ENCODE measurements around the gene IMPA2. TPM values are rescaled to one million over a fixed set of nuclear protein-coding genes. Genes with fewer than 3 reads are reported as not detected.
"Not testable (repeated sequence)": the region's sequence is repeated elsewhere in the genome, so short reads cannot be mapped to it uniquely, and the experiment has no call there.

Gene IMPA2
- total RNA-seq, 1 experiment from 2014 or later, result 34.8 TPM

- H3K4me3 Mint-ChIP-seq (ENCODE audit: low read depth, unreplicated experiment), result no peak overlapping the region
- no peak for DNase-seq
- intact Hi-C loops (cut with micrococcal nuclease; ENCODE audit: unreplicated experiment), result no loop called here
- CTCF ChIA-PET, result interaction anchor here (1.2 kb wide), 1 partner anchor 95 kb away, joined by 3 read pairs; no protein-coding TSS in a partner anchor
- H3K9me3 Mint-ChIP-seq (ENCODE audit: low read depth, unreplicated experiment), result no peaks in the 10 kb centered on the region
- BruUV-seq (replicated peaks), result no TSS peak
- no peaks in the 10 kb centered on the region for H3K27me3 Mint-ChIP-seq (ENCODE audit: unreplicated experiment)
- H3K4me1 Mint-ChIP-seq (ENCODE audit: low read depth, unreplicated experiment), result peaks cover 8% of the 10 kb centered on the region
- peaks cover 9% of the 10 kb centered on the region for H3K36me3 Mint-ChIP-seq (ENCODE audit: insufficient read depth, unreplicated experiment)
- no peak overlapping the region for H3K27ac Mint-ChIP-seq (ENCODE audit: unreplicated experiment)
- no peak for TF ChIP-seq CTCF (IDR thresholded peaks at IDR 0.05; ENCODE audit: unreplicated experiment)
Observed at GRCh38 chr18:11943551-11943950, 37.8 kb upstream of the IMPA2 start.

GRCh38 chr18:11944252-11944651 is 37.1 kb upstream of the IMPA2 start:
- Mint-ChIP-seq H3K4me3 (ENCODE audit: low read depth, unreplicated experiment) (no peak overlapping the region), H3K9me3 (ENCODE audit: low read depth, unreplicated experiment) (no peaks in the 10 kb centered on the region), H3K27ac (ENCODE audit: unreplicated experiment) (no peak overlapping the region), H3K4me1 (ENCODE audit: low read depth, unreplicated experiment) (peaks cover 8% of the 10 kb centered on the region), H3K36me3 (ENCODE audit: insufficient read depth, unreplicated experiment) (peaks cover 9% of the 10 kb centered on the region), H3K27me3 (ENCODE audit: unreplicated experiment) (no peaks in the 10 kb centered on the region)
- CTCF ChIA-PET, result interaction anchor here (0.6 kb wide), 1 partner anchor 158 kb away, joined by 4 read pairs; no protein-coding TSS in a partner anchor
- no peak for DNase-seq
- no TSS peak for BruUV-seq (replicated peaks)
- no peak for TF ChIP-seq CTCF (IDR thresholded peaks at IDR 0.05; ENCODE audit: unreplicated experiment)
- intact Hi-C loops (cut with micrococcal nuclease; ENCODE audit: unreplicated experiment), result no loop called here

GRCh38 chr18:11944786-11945185 is 36.5 kb upstream of the IMPA2 start:
- no peak overlapping the region for H3K4me3 Mint-ChIP-seq (ENCODE audit: low read depth, unreplicated experiment)
- H3K36me3 Mint-ChIP-seq (ENCODE audit: insufficient read depth, unreplicated experiment), result peaks cover 9% of the 10 kb centered on the region
- peaks cover 8% of the 10 kb centered on the region for H3K4me1 Mint-ChIP-seq (ENCODE audit: low read depth, unreplicated experiment)
- TF ChIP-seq CTCF (IDR thresholded peaks at IDR 0.05; ENCODE audit: unreplicated experiment), result no peak
- CTCF ChIA-PET, result no interaction called here
- intact Hi-C loops (cut with micrococcal nuclease; ENCODE audit: unreplicated experiment), result no loop called here
- no peaks in the 10 kb centered on the region for H3K27me3 Mint-ChIP-seq (ENCODE audit: unreplicated experiment)
- DNase-seq, result no peak
- H3K27ac Mint-ChIP-seq (ENCODE audit: unreplicated experiment), result no peak overlapping the region
- H3K9me3 Mint-ChIP-seq (ENCODE audit: low read depth, unreplicated experiment), result no peaks in the 10 kb centered on the region
- no TSS peak for BruUV-seq (replicated peaks)

GRCh38 chr18:11945834-11946659 is 35.3 kb upstream of the IMPA2 start:
- H3K27ac Mint-ChIP-seq (ENCODE audit: unreplicated experiment); BruUV-seq (replicated peaks); H3K9me3 Mint-ChIP-seq (ENCODE audit: low read depth, unreplicated experiment); H3K4me3 Mint-ChIP-seq (ENCODE audit: low read depth, unreplicated experiment); H3K4me1 Mint-ChIP-seq (ENCODE audit: low read depth, unreplicated experiment); H3K27me3 Mint-ChIP-seq (ENCODE audit: unreplicated experiment); H3K36me3 Mint-ChIP-seq (ENCODE audit: insufficient read depth, unreplicated experiment); intact Hi-C loops (cut with micrococcal nuclease; ENCODE audit: unreplicated experiment): not testable (repeated sequence)
- DNase-seq, result peak; percentile 9
- CTCF ChIA-PET, result interaction anchor here (1.9 to 2.2 kb wide), 2 partner anchors 8 to 49 kb away, joined by 7 to 9 read pairs; no protein-coding TSS in a partner anchor

- H3K9me3 Mint-ChIP-seq (ENCODE audit: low read depth, unreplicated experiment), result no peaks in the 10 kb centered on the region
- intact Hi-C loops (cut with micrococcal nuclease; ENCODE audit: unreplicated experiment), result no loop called here
- peak overlapping the region; percentile 78 for H3K4me3 Mint-ChIP-seq (ENCODE audit: low read depth, unreplicated experiment)
- TSS peak; percentile 77 for BruUV-seq (replicated peaks)
- peaks cover 9% of the 10 kb centered on the region for H3K36me3 Mint-ChIP-seq (ENCODE audit: insufficient read depth, unreplicated experiment)
- TF ChIP-seq CTCF (IDR thresholded peaks at IDR 0.05; ENCODE audit: unreplicated experiment), result no peak
- peaks cover 8% of the 10 kb centered on the region for H3K4me1 Mint-ChIP-seq (ENCODE audit: low read depth, unreplicated experiment)
- DNase-seq, result no peak
- CTCF ChIA-PET, result interaction anchor here (0.5 to 2.2 kb wide), 7 partner anchors 9 to 217 kb away, joined by 3 to 9 read pairs (median 3); partner anchors contain the start of gene IMPA2
- peak overlapping the region; percentile 97 for H3K27ac Mint-ChIP-seq (ENCODE audit: unreplicated experiment)
- no peaks in the 10 kb centered on the region for H3K27me3 Mint-ChIP-seq (ENCODE audit: unreplicated experiment)
Observed at GRCh38 chr18:11946756-11947155, 34.6 kb upstream of the IMPA2 start.
